ENCODE data around the gene CELSR3. TPM values are rescaled to one million over a fixed set of nuclear protein-coding genes. Genes with fewer than 3 reads are reported as not detected.

The CELSR3 gene
- total RNA-seq, 1 donor from 2014 or later, result 1.2 TPM

- peaks cover 18% of the 10 kb centered on the region for H3K4me1 ChIP-seq
- TF ChIP-seq CTCF (IDR thresholded peaks at IDR 0.05), result no peak
- DNase-seq, result no peak
- H3K9me3 ChIP-seq, result no peaks in the 10 kb centered on the region
- H3K27me3 ChIP-seq, result no peaks in the 10 kb centered on the region
- intact Hi-C loops (cut with DNase I), result no loop called here
- H3K4me3 ChIP-seq, result no peak overlapping the region
- H3K27ac ChIP-seq, result no peak overlapping the region
- H3K36me3 ChIP-seq, result peaks cover 12% of the 10 kb centered on the region
- no peak for ATAC-seq
Measured at GRCh38 chr3:48631516-48632448, 30.9 kb downstream of the CELSR3 start.

- Histone ChIP-seq H3K4me3 (no peak overlapping the region), H3K4me1 (peaks cover 11% of the 10 kb centered on the region), H3K27ac (no peak overlapping the region), H3K27me3 (no peaks in the 10 kb centered on the region), H3K36me3 (peaks cover 18% of the 10 kb centered on the region), H3K9me3 (no peaks in the 10 kb centered on the region)
- no peak for TF ChIP-seq CTCF (IDR thresholded peaks at IDR 0.05)
- DNase-seq (no peak), ATAC-seq (no peak)
- intact Hi-C loops (cut with DNase I), result no loop called here
Measured at GRCh38 chr3:48630833-48631232, 31.9 kb downstream of the CELSR3 start.

- Histone ChIP-seq H3K4me3 (no peak overlapping the region), H3K27ac (no peak overlapping the region), H3K4me1 (peaks cover 10% of the 10 kb centered on the region), H3K36me3 (peaks cover 18% of the 10 kb centered on the region), H3K27me3 (no peaks in the 10 kb centered on the region), H3K9me3 (no peaks in the 10 kb centered on the region)
- TF ChIP-seq CTCF (IDR thresholded peaks at IDR 0.05), result no peak
- ATAC-seq (no peak), DNase-seq (no peak)
- intact Hi-C loops (cut with DNase I), result no loop called here
Measured at GRCh38 chr3:48630407-48630806, 32.3 kb downstream of the CELSR3 start.

GRCh38 chr3:48629894-48630293 is 32.8 kb downstream of the CELSR3 start:
- peaks cover 10% of the 10 kb centered on the region for H3K4me1 ChIP-seq
- H3K36me3 ChIP-seq, result peaks cover 18% of the 10 kb centered on the region
- H3K27me3 ChIP-seq, result no peaks in the 10 kb centered on the region
- H3K4me3 ChIP-seq, result no peak overlapping the region
- DNase-seq (no peak), ATAC-seq (no peak)
- H3K9me3 ChIP-seq, result no peaks in the 10 kb centered on the region
- no peak overlapping the region for H3K27ac ChIP-seq
- no peak for TF ChIP-seq CTCF (IDR thresholded peaks at IDR 0.05)
- intact Hi-C loops (cut with DNase I), result no loop called here

- H3K4me1 ChIP-seq, result no peaks in the 10 kb centered on the region
- H3K9me3 ChIP-seq, result no peaks in the 10 kb centered on the region
- H3K27ac ChIP-seq, result no peak overlapping the region
- H3K36me3 ChIP-seq, result peaks cover 18% of the 10 kb centered on the region
- no peaks in the 10 kb centered on the region for H3K27me3 ChIP-seq
- TF ChIP-seq CTCF (IDR thresholded peaks at IDR 0.05), result no peak
- DNase-seq (no peak), ATAC-seq (no peak)
- intact Hi-C loops (cut with DNase I), result no loop called here
- no peak overlapping the region for H3K4me3 ChIP-seq
Measured at GRCh38 chr3:48628277-48629017, 34.2 kb downstream of the CELSR3 start.
